SH-SY5Y (cell line): Measurements from ENCODE around the gene ZNF530.

ENCODE experiments used
- GATA2 ChIP-seq: IDR thresholded peaks from 2 replicates; pipeline ENCODE4 v1.6.1; 2011; ENCODE audit warnings: mild to moderate bottlenecking, low read depth, low read length
- GATA3 ChIP-seq: IDR thresholded peaks from 2 replicates; pipeline ENCODE4 v1.6.1; 2011; ENCODE audit warnings: low read depth, mild to moderate bottlenecking, low read length, moderate library complexity

DNA sequence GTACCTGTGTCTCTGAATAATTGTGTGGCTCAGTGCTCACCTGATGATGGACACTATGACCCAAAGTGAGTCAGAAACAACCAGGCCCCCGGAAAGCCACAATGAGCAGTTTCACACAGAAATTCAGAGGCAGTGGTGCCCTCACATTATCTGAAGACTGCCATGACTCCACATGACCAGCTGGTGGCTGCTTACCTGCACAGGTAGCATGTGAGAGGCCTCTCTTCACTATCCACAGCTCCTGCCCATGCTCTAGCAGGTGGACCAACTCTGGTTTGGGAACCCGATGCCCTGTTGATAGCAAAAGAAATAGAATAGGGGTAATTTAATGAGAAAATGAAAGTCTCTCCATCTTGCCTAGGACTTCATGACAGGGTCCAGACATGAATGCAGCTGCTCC is 47.3 kb upstream of the ZNF530 start:
- TF ChIP-seq GATA3 (no peak), GATA2 (no peak)
